ENCODE data around the gene ATRAID.

Gene ATRAID

GRCh38 chr2:27220091-27220490, 8.2 kb downstream of the ATRAID start:
- DNase-seq = no peak

- no peak for DNase-seq
Observed at GRCh38 chr2:27221166-27221565, 9.3 kb downstream of the ATRAID start.

GRCh38 chr2:27222407-27222806, 10.6 kb downstream of the ATRAID start:
- no peak for DNase-seq

GRCh38 chr2:27223416-27223815, 11.6 kb downstream of the ATRAID start:
- no peak for DNase-seq

DNA sequence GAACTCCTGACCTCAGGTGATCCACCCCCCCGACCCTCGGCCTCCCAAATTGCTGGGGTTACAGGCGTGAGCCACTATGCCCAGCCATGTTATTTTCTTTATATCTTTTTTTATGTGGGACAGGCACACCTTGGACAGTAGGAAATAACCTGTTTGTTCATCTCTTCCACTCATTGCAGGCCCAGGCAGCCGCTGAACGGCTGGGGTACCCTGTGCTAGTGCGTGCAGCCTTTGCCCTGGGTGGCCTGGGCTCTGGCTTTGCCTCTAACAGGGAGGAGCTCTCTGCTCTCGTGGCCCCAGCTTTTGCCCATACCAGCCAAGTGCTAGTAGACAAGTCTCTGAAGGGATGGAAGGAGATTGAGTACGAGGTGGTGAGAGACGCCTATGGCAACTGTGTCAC, 13.7 kb downstream of the ATRAID start:
- DNase-seq = no peak

GRCh38 chr2:27227501-27227900, 15.7 kb downstream of the ATRAID start:
- no peak for DNase-seq

DNA sequence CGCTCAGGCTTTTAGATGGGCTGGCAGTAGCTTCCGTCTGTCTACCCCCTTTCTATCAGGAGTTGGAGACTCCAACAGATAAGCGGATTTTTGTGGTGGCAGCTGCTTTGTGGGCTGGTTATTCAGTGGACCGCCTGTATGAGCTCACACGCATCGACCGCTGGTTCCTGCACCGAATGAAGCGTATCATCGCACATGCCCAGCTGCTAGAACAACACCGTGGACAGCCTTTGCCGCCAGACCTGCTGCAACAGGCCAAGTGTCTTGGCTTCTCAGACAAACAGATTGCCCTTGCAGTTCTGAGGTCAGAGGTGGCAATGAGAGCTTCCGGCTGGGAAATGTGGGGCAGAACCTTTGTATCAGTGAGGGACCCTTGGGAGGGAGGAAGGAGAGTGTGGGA, 20.1 kb downstream of the ATRAID start:
- DNase-seq = no peak

DNA sequence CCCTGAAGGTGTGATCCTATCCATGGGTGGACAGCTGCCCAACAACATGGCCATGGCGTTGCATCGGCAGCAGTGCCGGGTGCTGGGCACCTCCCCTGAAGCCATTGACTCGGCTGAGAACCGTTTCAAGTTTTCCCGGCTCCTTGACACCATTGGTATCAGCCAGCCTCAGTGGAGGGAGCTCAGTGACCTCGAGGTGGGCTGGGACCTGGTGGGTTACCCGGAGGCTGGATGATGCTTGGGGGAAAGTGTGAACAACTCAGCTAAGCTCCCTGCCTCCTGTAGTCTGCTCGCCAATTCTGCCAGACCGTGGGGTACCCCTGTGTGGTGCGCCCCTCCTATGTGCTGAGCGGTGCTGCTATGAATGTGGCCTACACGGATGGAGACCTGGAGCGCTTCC, 21.5 kb downstream of the ATRAID start:
- DNase-seq = no peak

DNA sequence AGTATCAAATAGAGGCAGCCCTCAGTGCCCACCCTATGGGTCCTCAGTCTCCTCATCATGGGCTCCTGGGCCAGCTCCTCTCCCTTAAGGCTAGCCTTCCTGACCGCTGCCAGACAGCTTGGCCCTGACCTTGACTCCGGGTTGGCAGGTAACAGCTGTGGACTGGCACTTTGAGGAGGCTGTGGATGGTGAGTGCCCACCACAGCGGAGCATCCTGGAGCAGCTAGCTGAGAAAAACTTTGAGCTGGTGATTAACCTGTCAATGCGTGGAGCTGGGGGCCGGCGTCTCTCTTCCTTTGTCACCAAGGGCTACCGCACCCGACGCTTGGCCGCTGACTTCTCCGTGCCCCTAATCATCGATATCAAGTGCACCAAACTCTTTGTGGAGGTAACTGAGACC, 24.3 kb downstream of the ATRAID start:
- DNase-seq = no peak

- no peak for DNase-seq
Observed at GRCh38 chr2:27236626-27237025, 24.8 kb downstream of the ATRAID start.

DNA sequence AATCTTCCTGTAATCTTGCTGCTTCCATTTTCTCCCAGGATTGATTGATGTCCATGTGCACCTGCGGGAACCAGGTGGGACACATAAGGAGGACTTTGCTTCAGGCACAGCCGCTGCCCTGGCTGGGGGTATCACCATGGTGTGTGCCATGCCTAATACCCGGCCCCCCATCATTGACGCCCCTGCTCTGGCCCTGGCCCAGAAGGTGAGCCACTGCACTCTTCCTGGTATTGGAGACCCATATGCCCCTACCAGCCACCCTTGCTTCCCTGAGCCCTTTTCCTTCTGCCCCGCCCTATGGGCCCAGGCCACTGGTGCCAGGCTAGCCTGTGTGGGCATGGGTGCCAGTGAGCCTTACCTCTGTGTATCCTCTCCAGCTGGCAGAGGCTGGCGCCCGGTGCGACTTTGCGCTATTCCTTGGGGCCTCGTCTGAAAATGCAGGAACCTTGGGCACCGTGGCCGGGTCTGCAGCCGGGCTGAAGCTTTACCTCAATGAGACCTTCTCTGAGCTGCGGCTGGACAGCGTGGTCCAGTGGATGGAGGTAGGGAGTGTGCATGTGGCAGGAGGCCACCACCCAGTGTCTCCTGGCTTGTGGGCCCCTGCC, 25.6 kb downstream of the ATRAID start:
- no peak for DNase-seq

DNA sequence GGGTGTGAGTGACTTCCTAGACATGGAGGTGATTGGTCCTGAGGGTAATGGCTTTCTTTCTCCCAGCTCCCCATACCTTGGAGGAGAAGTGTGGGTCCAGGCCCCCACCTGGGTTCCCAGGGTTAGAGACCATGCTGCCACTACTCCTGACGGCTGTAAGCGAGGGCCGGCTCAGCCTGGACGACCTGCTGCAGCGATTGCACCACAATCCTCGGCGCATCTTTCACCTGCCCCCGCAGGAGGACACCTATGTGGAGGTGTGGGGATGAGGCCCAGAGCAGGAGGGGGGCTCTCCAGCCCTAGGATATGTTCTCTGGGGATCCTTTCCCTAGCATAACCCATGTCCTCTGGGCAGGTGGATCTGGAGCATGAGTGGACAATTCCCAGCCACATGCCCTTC, 27.1 kb downstream of the ATRAID start:
- DNase-seq = no peak

DNA sequence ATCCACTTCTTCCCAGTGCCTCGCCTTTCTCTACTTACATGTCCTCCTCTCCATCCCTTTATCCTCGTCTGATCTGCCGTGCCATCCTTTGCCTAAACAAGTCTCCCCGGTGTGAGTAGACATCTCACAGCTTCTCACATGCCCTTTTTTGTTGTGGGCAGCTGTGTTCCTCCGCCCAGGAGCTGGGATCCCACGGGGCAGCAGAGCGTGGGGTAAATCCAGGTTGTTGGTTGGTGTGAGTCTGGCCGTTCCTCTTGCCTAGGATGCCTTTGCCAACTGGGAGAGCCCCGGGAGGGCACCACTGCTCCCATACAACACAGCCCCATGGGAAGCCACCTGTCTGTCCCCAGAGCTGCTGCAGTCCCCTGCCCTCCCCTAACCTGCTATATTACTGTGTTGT, 28.6 kb downstream of the ATRAID start:
- no peak for DNase-seq

DNA sequence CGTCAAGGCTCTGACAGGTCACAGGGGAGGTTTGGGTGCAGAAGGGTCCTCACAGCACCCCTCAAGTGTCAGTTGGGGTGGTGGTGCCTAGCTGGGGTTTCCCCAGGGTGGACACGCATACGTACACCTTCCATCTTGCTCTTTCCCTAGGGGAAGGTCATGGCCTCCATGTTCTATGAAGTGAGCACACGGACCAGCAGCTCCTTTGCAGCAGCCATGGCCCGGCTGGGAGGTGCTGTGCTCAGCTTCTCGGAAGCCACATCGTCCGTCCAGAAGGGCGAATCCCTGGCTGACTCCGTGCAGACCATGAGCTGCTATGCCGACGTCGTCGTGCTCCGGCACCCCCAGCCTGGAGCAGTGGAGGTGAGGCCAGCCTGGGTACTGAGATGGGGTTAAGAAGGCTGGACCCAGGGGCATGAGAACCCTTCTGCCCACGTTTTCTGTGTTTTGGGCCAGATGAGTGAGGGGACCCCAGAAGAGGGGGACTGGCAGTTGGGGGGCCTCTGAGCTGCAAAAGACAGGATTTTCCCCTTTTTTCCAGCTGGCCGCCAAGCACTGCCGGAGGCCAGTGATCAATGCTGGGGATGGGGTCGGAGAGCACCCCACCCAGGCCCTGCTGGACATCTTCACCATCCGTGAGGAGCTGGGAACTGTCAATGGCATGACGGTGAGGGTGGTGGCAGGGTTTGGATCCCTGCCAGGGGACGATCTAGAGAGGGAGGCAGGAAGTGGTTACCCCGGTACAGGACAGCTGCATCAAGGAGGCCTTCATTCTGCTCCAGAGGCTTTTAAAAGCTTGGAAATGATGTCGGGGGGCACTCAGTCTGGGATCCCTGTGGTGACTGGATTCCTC, 30.1 kb downstream of the ATRAID start:
- DNase-seq = no peak

- DNase-seq = no peak
Observed at GRCh38 chr2:27242614-27242951, 30.7 kb downstream of the ATRAID start.

- no peak for DNase-seq
Observed at GRCh38 chr2:27243391-27244130, 31.7 kb downstream of the ATRAID start.

DNA sequence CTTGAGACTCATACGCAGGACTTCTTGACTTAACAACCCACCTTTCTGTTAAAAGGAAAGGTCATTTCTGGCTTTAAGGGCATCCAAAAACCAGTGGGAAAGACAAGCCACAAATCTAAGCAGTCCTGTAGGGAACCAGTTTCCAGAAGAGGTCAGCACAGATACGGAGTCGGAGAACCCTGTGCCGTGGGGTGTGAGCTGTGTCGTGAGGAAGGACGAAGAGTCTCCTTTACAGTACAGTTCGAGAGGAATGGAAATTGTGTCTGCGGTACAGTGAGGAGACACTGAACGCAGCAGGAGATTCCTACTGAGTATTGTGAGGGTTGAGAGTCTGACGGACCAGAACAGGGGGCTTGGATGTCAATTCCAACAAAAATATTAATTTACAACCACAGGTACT, 33.3 kb downstream of the ATRAID start:
- DNase-seq = no peak

DNA sequence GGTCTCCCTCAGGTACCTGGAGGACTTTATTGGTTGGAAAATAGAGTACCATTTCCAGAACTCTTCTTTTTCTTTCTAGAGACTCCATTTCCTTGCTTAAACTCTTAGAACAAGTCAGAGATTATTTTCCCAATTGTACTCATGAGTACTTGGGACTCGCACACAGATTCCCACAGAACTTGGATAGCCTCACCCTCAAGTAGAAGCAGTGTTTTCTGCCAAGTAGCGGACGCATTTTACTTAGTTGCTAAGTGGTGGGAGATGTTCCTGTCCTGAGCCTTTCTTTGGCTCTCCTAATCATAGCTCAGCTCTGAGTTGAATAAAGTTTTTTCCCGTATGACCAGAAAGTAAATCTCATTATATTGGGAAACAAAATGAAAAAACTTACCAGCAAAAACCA, 33.8 kb downstream of the ATRAID start:
- DNase-seq = no peak

- no peak for DNase-seq
Observed at GRCh38 chr2:27247893-27248292, 36.1 kb downstream of the ATRAID start.

DNA sequence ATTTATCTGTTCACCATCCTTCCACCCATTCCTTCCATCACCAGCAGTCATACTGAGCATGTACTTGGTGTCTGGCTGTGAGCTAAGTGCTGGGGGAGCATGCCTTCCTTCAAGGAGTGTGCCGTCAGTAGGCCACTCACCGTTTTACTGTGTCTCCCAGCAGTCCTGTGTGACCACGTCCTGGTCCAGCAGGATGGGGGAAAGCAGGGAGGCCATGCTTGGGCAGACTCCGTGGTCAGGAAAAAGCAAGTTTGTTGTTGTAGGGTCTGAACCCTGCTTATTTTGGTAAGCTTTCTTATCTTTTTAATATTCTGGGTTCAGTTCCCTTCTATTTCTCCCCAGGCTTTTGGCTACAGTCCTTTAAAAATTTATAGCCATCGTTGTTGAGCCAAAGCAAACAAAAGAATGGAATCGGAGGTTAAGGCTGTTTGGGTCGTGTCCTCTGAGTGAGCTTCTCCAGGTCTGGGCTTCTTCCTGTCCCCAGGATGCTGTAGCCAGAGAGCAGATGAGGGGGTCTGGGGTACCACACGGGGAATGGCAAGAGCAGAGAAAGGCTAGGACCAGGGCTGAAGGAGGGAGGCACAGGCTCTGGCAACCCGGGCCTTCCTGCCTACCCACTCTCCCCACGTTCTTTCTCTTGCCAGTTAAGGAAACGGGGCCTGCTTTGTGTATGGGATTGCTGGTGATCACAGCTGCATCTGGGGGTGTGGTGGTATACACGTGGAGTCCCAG, 37.5 kb downstream of the ATRAID start:
- DNase-seq = no peak

- peak; percentile 67 to 87 (median 79) for DNase-seq
Observed at GRCh38 chr2:27249891-27250651, 38.2 kb downstream of the ATRAID start.

DNA sequence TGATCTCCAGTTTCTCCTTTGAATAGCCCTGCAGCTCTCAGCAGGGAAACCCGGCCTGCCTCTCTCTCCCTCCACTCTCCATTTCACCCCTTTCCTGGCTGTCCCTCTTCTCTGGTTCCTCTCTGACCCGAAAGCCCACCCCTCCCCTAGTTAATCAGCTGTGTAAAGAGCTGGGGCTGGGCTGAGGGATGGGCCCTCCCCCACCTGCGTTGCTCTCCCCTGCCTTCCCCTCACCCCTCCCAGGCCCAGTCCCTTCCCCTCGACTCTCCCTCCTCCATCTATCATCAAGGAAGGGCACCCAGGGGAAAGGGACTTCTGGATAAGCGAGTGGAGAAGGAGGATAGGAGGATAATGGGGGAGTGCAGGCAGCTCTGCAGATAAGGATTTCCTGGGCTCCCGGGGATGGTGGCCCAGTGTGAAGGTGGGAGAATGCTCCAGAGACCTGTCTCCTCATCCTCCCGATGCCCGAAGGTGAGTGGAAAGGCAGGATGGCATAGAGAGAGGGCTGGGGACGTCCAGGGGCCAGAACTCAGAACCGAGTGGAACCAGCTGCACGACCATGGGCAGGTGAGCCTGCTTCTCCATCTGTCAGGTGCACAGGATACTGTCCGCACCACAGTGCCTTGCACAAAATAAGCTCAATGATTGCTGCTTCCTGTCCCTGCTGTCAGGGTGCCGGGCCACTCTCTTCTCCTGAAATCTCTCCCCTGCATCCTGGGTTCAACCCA, 39.0 kb downstream of the ATRAID start:
- DNase-seq = no peak

Data from suppressor macrophage treated with lipopolysaccharide for 1 hour (primary cell).